Mammary epithelial cell (primary cell): Measurements from ENCODE around the gene NT5DC4.

Experiments used
- EZH2 ChIP-seq: IDR thresholded peaks from 2 replicates; pipeline ENCODE4 v1.6.1; 2012; ENCODE audit warnings: low read length, inconsistent platforms, borderline replicate concordance
- TF ChIP-seq, protein P1 (sequence below), 2 donors: IDR thresholded peaks in 1 of 2; conservative IDR thresholded peaks in 1 of 2; 2 replicates each; pipeline ENCODE4 v1.5.1; 2011 to 2012; ENCODE audit warnings: inconsistent platforms in 2 of 2, low read length in 2 of 2, mild to moderate bottlenecking in 2 of 2, control low read depth in 1 of 2, low read depth in 1 of 2; ENCODE audit not compliant: insufficient read depth in 1 of 2; ENCODE audit errors: extremely low read depth in 1 of 2

DNA sequence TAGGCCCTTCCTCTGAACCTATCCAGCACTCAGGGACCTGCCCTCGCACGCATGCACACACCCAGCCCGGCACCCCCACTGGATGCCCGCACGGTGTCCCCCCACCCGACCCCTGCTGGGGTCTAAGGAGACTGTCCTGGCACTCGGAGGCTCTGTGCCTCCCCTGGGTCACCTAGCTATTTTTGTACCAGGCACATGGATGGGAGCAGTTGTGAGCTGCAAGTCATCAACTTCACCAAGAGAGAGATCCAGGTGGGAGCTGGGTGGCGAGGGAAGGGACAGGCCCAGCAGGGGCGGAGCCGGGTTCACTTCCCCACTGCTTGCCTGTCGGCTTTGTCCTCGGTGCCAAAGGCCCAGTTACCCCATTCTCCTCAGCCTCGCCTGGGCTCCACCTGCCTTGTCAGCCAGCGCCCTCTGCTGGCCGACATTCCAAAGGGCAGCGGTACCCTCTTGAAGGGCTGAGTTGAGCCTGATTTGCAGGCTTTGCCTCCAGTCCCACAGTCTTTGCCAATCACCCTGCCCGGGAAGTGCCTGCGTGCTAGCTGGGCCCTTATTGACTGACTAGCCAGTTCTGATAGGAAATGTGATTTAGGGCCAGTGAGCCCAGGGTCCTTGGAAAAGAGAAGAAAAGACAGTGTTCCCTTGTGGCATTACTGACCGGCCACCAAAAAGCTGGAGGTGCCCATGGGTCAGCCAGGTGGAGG is 5.8 kb downstream of the NT5DC4 start:
- TF ChIP-seq, protein P1, sequence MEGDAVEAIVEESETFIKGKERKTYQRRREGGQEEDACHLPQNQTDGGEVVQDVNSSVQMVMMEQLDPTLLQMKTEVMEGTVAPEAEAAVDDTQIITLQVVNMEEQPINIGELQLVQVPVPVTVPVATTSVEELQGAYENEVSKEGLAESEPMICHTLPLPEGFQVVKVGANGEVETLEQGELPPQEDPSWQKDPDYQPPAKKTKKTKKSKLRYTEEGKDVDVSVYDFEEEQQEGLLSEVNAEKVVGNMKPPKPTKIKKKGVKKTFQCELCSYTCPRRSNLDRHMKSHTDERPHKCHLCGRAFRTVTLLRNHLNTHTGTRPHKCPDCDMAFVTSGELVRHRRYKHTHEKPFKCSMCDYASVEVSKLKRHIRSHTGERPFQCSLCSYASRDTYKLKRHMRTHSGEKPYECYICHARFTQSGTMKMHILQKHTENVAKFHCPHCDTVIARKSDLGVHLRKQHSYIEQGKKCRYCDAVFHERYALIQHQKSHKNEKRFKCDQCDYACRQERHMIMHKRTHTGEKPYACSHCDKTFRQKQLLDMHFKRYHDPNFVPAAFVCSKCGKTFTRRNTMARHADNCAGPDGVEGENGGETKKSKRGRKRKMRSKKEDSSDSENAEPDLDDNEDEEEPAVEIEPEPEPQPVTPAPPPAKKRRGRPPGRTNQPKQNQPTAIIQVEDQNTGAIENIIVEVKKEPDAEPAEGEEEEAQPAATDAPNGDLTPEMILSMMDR (conservative IDR thresholded peaks at IDR 0.05 in 1 of 2, IDR thresholded peaks at IDR 0.05 in 1 of 2; ENCODE audit: extremely low read depth in 1 of 2, insufficient read depth in 1 of 2, low read depth in 1 of 2, low read length in 2 of 2), result peak; percentile 94 to 99
- TF ChIP-seq EZH2, result no peak
